Measurements from ENCODE around the gene CYLD.
A peak's percentile ranks its signal among the peaks of the same experiment; 100 is the strongest.

Gene CYLD

GRCh38 chr16:50821586-50821985 lies 79.7 kb downstream of the CYLD start:
- DNase-seq = no peak

GRCh38 chr16:50822671-50823070 lies 80.8 kb downstream of the CYLD start:
- DNase-seq = no peak

GRCh38 chr16:50826797-50827316 lies 85.0 kb downstream of the CYLD start:
- no peak for DNase-seq

DNA sequence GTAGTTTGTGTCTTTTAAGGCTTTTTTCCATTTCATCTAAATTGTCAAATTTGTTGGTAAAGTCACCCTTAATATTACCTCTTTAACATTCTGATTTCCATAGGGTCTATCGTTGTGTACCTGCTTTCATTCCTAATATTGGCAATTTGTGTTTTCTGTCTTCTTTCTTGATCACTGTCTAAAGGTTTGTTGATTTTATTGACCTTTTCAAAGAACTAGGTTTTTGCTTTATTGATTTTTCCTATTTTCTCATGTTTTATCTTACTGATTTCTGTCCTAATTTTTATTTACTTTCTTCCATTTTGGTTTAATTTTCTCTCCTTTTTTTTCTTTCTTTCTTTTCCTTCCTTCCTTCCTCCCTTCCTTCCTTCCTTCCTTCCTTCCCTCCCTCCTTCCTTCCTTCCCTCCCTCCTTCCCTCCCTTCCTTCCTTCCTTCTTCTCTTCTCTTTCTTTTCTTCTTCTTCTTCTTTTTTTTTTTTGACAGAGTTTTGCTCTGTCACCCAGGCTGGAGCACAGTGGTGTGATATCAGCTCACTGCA lies 86.3 kb downstream of the CYLD start:
- DNase-seq = no peak

DNA sequence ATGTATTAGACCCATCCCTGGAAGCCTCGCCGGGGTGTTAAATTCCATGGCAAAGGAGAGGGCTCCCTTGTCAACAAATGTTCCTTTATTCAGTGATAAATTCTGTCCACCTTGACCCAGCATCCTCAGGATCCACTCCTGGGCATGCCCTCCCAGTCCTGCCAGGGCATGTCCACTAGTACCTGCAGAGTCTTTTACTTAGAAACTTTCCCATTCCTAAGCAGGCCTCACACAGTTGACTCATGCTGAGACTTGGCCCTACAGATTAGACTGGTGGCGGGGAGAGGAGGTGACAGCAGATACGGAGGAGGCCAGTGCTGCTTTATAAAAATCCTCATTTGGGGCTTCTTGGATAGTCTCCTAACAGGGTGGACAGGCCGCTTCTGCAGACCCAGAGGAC lies 88.8 kb downstream of the CYLD start:
- DNase-seq = no peak

DNA sequence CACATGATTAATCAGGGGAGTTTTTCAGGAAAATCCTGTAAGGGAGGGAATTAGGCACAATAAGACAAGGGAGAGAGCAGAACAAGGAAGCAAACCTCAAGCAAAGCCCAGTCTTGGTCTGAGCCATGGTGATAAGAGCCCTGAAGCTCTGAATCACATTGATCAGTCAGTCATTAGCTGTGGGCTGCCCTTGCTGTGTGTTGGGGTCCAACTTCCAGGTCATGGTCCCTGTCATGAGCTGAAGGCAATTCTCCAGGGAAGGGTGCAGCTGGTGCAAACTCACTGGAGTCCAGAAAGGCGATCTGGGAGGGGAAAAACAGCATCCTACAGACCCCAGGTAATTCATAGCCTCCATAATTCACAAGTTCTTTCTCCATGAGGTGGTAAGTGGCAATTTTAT lies 89.9 kb downstream of the CYLD start:
- DNase-seq = no peak

DNA sequence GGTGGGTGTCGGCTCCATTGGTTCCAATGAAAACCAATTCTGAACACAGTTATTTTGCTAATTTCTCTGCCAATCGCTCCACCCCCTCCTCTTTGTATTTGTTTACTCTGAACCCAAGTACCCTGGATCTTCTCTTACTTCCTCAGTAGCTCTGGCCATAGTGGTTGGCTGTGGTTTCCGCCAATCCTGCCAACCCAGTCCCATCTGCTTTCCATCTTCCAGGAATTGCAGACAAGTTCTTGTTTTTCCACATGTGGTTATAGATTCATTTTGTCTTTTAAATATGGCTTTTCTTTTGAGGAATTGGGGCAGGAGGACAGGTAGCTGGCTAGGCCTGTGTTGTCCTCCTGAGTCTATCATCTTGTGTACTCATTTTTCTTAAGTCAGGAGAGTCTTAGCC lies 92.0 kb downstream of the CYLD start:
- DNase-seq = no peak

DNA sequence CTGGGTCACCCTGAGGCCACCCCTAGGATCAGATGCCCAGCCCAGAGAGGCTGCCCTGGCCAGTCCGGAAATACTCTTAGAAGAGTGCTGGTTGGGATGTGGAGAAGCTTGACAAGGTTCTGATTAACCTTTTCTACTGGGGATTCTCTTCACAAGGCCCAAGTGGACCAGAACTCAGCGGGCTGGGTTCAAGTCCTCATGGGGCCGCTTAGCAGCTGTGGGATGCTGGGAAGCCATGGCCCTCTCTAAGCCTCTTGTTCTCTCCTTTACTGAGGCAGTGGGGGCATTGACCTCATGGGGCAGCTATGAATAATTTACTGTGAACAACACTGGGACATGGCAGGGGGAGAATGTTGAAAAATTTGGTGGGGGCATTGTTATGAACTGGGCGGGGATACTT lies 92.8 kb downstream of the CYLD start:
- no peak for DNase-seq

- no peak for DNase-seq
These were observed 93.6 kb downstream of the CYLD start for GRCh38 chr16:50835358-50836060.

- DNase-seq = no peak
These were observed 94.3 kb downstream of the CYLD start for GRCh38 chr16:50836121-50836621.

DNA sequence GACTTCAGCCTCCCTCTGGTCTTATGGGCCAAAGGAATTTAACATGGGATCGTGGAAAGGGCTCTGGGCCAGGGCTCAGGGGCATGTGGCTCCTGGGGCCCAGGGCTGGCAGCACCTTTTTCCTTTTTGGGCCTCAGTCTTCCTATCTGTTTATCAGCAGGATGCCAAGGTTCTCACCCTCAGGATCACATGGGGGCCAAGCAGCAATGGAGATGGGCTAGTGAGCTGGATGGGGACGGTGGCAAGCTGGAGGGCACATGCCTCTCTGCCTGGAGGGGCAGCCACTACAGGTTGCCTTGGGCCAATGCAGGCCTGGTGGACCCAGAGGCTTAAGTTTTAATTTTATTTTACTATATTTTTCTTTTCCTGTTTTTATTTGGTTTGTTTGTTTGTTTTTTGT lies 95.4 kb downstream of the CYLD start:
- DNase-seq = no peak

DNA sequence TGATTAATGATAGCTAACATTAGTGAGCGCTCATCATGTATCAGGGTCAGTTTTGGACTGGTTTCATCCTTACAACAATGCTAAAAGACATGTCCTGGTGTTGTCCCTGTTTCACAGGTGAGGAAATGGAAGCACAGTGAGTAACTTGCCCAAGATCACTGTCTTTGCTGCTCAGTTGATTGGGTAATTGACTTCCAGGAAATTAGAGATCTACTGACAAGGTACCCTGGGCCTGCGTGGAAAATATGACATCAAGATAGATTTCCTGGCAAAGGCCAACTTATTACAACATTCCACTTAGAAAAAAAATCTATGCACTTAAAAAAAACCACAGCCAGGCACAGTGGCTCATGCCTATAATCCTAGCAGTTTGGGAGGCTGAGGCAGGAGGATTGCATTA lies 96.3 kb downstream of the CYLD start:
- peak; percentile 21 for DNase-seq

- no peak for DNase-seq
These were observed 97.0 kb downstream of the CYLD start for GRCh38 chr16:50838885-50839284.

DNA sequence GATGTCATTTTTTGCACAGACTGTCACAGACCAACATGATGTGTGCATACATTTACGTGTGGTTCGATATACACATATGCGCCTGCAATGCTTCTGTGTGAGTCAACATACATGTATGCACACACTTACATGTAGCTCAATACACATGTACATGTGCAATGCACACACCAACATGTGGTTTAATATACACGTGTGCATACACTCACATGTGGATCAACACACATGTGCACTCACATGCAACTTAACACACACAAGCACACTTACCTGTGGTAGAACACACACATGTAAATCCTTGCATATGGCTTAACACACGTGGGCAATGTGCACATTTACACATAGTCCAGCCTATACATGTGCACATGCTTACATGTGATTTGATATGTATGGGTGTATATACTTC lies 97.5 kb downstream of the CYLD start:
- DNase-seq = no peak

DNA sequence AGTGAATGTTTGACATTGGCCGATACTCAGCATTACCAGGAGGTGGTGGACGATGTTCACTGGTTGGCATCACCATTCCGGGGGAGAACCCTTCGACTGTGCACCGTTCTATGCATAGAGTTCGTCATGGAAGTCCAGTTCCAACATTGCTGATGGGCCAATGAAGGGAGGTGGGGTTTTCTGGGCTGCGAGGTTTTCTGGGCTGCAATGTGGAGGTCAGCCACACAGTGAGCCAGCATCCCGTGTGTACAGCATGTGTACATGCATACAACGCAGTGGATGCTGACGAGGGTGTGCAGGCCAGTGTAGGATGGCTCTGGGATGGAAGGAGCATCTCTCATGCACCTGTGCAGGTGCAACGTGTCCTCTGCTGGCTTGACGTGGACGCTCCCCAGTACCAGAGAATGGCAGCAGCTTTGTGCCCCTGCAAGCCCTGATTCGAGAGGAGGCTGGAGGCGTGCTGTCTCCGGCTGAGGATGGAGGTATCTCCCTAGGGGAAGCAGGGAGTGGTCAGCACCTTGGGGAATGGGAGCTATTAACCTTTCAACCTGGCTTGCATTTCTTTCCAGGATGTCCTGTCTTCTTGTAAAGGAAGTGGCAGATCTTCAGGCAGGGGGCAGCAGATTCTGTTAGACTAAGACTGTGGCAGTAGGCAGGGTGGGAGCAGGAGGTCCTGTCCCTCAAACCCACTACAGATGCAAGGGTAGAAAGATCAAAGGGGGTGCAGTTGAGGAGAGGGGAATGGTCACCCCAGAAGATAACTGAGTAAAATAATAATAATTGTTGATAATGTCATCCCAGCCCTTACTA lies 98.2 kb downstream of the CYLD start:
- DNase-seq = no peak

- DNase-seq = no peak
These were observed 99.4 kb downstream of the CYLD start for GRCh38 chr16:50841081-50841886.

GRCh38 chr16:50842013-50842505 lies 100.2 kb downstream of the CYLD start:
- no peak for DNase-seq

DNA sequence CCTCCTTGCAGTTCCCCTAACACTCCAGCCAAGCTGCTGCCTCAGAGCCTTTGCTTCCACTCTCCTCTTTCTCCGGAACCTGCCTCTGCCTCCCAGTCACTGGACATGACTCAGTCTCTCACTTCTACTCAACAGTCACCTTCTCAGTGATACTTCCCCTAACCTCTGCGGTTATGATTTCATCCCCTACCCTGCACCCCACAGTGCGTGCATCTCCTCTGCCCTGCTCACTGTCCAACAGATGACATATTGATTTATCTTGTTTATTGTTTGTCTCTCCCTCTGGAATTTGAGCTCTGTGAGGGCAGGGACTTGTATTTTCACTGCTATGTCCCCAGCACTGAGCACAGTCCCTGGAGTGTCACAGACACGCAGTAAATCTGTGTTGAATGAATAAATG lies 100.7 kb downstream of the CYLD start:
- DNase-seq = no peak

- DNase-seq = no peak
These were observed 103.0 kb downstream of the CYLD start for GRCh38 chr16:50844840-50845239.

- no peak for DNase-seq
These were observed 103.4 kb downstream of the CYLD start for GRCh38 chr16:50845296-50845695.

- DNase-seq = no peak
These were observed 104.6 kb downstream of the CYLD start for GRCh38 chr16:50846511-50846910.

GRCh38 chr16:50847166-50847565 lies 105.3 kb downstream of the CYLD start:
- DNase-seq = no peak

Data from MV-4-11 (cell line).